SU-DHL-6 (cell line): ENCODE data around the gene CNP.
A peak's percentile ranks its signal among the peaks of the same experiment; 100 is the strongest.
"Not testable (repeated sequence)": the region's sequence is repeated elsewhere in the genome, so short reads cannot be mapped to it uniquely, and the experiment has no call there.

Experiments
- H2AFZ ChIP-seq: fragments of 200-600 bp; sonication (generic); 2 replicates; pipeline ENCODE4 v1.6.1; 2014; ENCODE audit warnings: low read depth, mild to moderate bottlenecking, moderate library complexity, mixed read lengths, antibody characterized with exemption, low read length; ENCODE audit not compliant: severe bottlenecking
- H3F3A ChIP-seq: fragments of 200-600 bp; shearing (Covaris generic); 2 replicates; pipeline ENCODE4 v1.6.0; 2016; ENCODE audit warnings: antibody characterized with exemption, mild to moderate bottlenecking; ENCODE audit not compliant: insufficient read depth
- H3K27ac ChIP-seq: fragments of 200-600 bp; sonication (generic); 2 replicates; pipeline ENCODE4 v1.5.1; 2016; ENCODE audit warnings: low read depth, mild to moderate bottlenecking, low read length, moderate library complexity, mixed read lengths
- H3K27me3 ChIP-seq: fragments of 200-600 bp; sonication (generic), shearing (Covaris generic); 2 replicates; pipeline ENCODE4 v1.6.0; 2014; ENCODE audit warnings: mild to moderate bottlenecking, low read length
- H3K36me3 ChIP-seq: fragments of 200-600 bp; sonication (generic); 2 replicates; pipeline ENCODE4 v1.6.1; 2014; ENCODE audit warnings: mild to moderate bottlenecking, low read length, mixed read lengths
- H3K4me2 ChIP-seq: fragments of 300-600, 200-600 bp; shearing (Covaris generic), sonication (generic); 2 replicates; pipeline ENCODE4 v1.6.0; 2014; ENCODE audit warnings: low read length, low read depth, mild to moderate bottlenecking; ENCODE audit not compliant: poor library complexity, severe bottlenecking
- H3K4me3 ChIP-seq: fragments of 200-600 bp; sonication (generic); 2 replicates; pipeline ENCODE4 v1.5.1; 2014; ENCODE audit warnings: antibody characterized with exemption, low read length, mild to moderate bottlenecking, mixed read lengths; ENCODE audit not compliant: insufficient read depth, poor library complexity, severe bottlenecking
- H3K79me2 ChIP-seq: fragments of 200-600 bp; sonication (generic); 2 replicates; pipeline ENCODE4 v1.6.1; 2014; ENCODE audit warnings: mild to moderate bottlenecking, low read length, moderate library complexity; ENCODE audit not compliant: insufficient read depth
- H3K9ac ChIP-seq: fragments of 200-600 bp; sonication (generic); 2 replicates; pipeline ENCODE4 v1.7.0; 2014; ENCODE audit warnings: mild to moderate bottlenecking, low read length
- H3K9me2 ChIP-seq: fragments of 200-600 bp; sonication (generic); replicated peaks from 2 replicates; pipeline ENCODE4 v1.6.1; 2014; ENCODE audit warnings: low read length; ENCODE audit not compliant: insufficient read depth
- H3K9me3 ChIP-seq: fragments of 200-600 bp; sonication (generic); 2 replicates; pipeline ENCODE4 v1.6.1; 2014; ENCODE audit warnings: low read length, mixed read lengths; ENCODE audit not compliant: insufficient read depth
- H4K20me1 ChIP-seq: fragments of 200-600 bp; sonication (generic); 2 replicates; pipeline ENCODE4 v1.6.1; 2014; ENCODE audit warnings: low read depth, mild to moderate bottlenecking, antibody characterized with exemption, low read length, moderate library complexity, mixed read lengths
- CTCF ChIP-seq: fragments of 200-600 bp; sonication (generic); IDR thresholded peaks from one replicate; pipeline ENCODE4 v1.5.1; 2017; ENCODE audit warnings: antibody characterized with exemption, mild to moderate bottlenecking, low read length, moderate library complexity; ENCODE audit not compliant: insufficient read depth, poor library complexity, severe bottlenecking
- EZH2phosphoT487 ChIP-seq: fragments of 200-600 bp; sonication (generic), shearing (Covaris generic); conservative IDR thresholded peaks from 2 replicates; pipeline ENCODE4 v1.6.1; 2018; ENCODE audit warnings: mild to moderate bottlenecking, antibody characterized with exemption, low read length, moderate library complexity, mixed read lengths

The CNP gene

GRCh38 chr17:41930009-41930832 lies 36.4 kb upstream of the CNP start, which contains the start of gene ODAD4:
Gene ODAD4, plus strand, starts transcription at chr17:41930617. Its CDS starts 107 bp downstream, at chr17:41930724.
- peak within 1 kb of the TSS; percentile 63 for H3K9ac ChIP-seq
- H2AFZ ChIP-seq = peak within 1 kb of the TSS; percentile 30
- H3F3A ChIP-seq = peaks cover 5% of the 10 kb centered on the region; the same call in 1 of the 2 replicates
- H3K79me2 ChIP-seq = 0 out of 2 replicates have a peak, but pooled peaks cover 11% of the 10 kb centered on the region
- 0 out of 2 replicates have a peak within 1 kb of the TSS, but pooled peaks have one; percentile 2 for H3K27ac ChIP-seq
- H3K9me3 ChIP-seq = no peaks in the 10 kb centered on the region
- H3K27me3 ChIP-seq = no peaks in the 10 kb centered on the region
- peak within 1 kb of the TSS; percentile 64 for H3K4me3 ChIP-seq
- no peaks in the 10 kb centered on the region for H4K20me1 ChIP-seq
- H3K36me3 ChIP-seq = no peaks in the 10 kb centered on the region
- peak within 1 kb of the TSS; percentile 93 for H3K4me2 ChIP-seq
- no peak for TF ChIP-seq EZH2phosphoT487
- no peak for TF ChIP-seq CTCF
- no peaks in the 10 kb centered on the region for H3K9me2 ChIP-seq

- H3K27me3 ChIP-seq, H3K27ac ChIP-seq, H4K20me1 ChIP-seq, H3F3A ChIP-seq, H3K36me3 ChIP-seq, H3K9me3 ChIP-seq, H3K9me2 ChIP-seq: not testable (repeated sequence)
- 0 out of 2 replicates have a peak, but pooled peaks cover 11% of the 10 kb centered on the region for H3K79me2 ChIP-seq
- peak overlapping the region; percentile 93 for H3K4me2 ChIP-seq
- peak overlapping the region; percentile 30 for H2AFZ ChIP-seq
- peak overlapping the region; percentile 63 for H3K9ac ChIP-seq
- peak overlapping the region; percentile 64 for H3K4me3 ChIP-seq
Observed at GRCh38 chr17:41930833-41931156, 35.8 kb upstream of the CNP start.

GRCh38 chr17:41931715-41932114 lies 34.9 kb upstream of the CNP start:
- not testable (repeated sequence) for H3K36me3 ChIP-seq, H3F3A ChIP-seq, H3K27ac ChIP-seq, H4K20me1 ChIP-seq, H3K9me3 ChIP-seq, H3K27me3 ChIP-seq, H3K4me2 ChIP-seq, H2AFZ ChIP-seq, H3K9me2 ChIP-seq, H3K4me3 ChIP-seq, H3K9ac ChIP-seq
- H3K79me2 ChIP-seq = 0 out of 2 replicates have a peak, but pooled peaks cover 11% of the 10 kb centered on the region

- H3K9me2 ChIP-seq = no peaks in the 10 kb centered on the region
- H3K4me2 ChIP-seq = no peak overlapping the region
- TF ChIP-seq CTCF (no peak), EZH2phosphoT487 (no peak)
- H3K27me3 ChIP-seq = no peaks in the 10 kb centered on the region
- H3K4me3 ChIP-seq = no peak overlapping the region
- H3F3A ChIP-seq = peaks cover 5% of the 10 kb centered on the region; the same call in 1 of the 2 replicates
- no peak overlapping the region for H3K27ac ChIP-seq
- H3K9me3 ChIP-seq = no peaks in the 10 kb centered on the region
- H3K79me2 ChIP-seq = 0 out of 2 replicates have a peak, but pooled peaks cover 11% of the 10 kb centered on the region
- no peaks in the 10 kb centered on the region for H4K20me1 ChIP-seq
- no peak overlapping the region for H3K9ac ChIP-seq
- no peak overlapping the region for H2AFZ ChIP-seq
- no peaks in the 10 kb centered on the region for H3K36me3 ChIP-seq
Observed at GRCh38 chr17:41932816-41933389, 33.7 kb upstream of the CNP start.
